Brain microvascular endothelial cell (primary cell): ENCODE measurements around the gene BTNL8.

Experiments
- DNase-seq: peaks from one replicate; pipeline ENCODE4 v3.0.0-alpha.2; 2020
- H3K27ac ChIP-seq: fragments of 250-450 bp; sonication (Bioruptor Pico); 2 replicates; pipeline ENCODE4 v1.5.1; 2020; ENCODE audit warnings: mild to moderate bottlenecking, moderate library complexity
- H3K27me3 ChIP-seq: fragments of 250-450 bp; sonication (Bioruptor Pico); replicated peaks from 2 replicates; pipeline ENCODE4 v1.5.1; 2020; ENCODE audit warnings: mild to moderate bottlenecking
- H3K36me3 ChIP-seq: fragments of 250-450 bp; sonication (Bioruptor Pico); replicated peaks from 2 replicates; pipeline ENCODE4 v1.5.1; 2020; ENCODE audit warnings: mild to moderate bottlenecking
- H3K4me3 ChIP-seq: 2 replicates; pipeline ENCODE4 v1.5.1; 2011; ENCODE audit warnings: low read depth, mild to moderate bottlenecking, control low read depth, low read length, moderate library complexity
- in situ Hi-C: cut with HindIII; loops from 2 replicates; pipeline ENCODE4 v1.10.0; 2017; ENCODE audit warnings: low sequenced_read_pairs, low pct_ligation_motif_present
- TF ChIP-seq, protein P1 (sequence below): IDR thresholded peaks from 2 replicates; pipeline ENCODE4 v1.5.1; 2011; ENCODE audit warnings: low read depth, mild to moderate bottlenecking, moderate library complexity, low read length, control low read depth, inconsistent platforms; ENCODE audit errors: missing control alignments

Gene BTNL8

DNA sequence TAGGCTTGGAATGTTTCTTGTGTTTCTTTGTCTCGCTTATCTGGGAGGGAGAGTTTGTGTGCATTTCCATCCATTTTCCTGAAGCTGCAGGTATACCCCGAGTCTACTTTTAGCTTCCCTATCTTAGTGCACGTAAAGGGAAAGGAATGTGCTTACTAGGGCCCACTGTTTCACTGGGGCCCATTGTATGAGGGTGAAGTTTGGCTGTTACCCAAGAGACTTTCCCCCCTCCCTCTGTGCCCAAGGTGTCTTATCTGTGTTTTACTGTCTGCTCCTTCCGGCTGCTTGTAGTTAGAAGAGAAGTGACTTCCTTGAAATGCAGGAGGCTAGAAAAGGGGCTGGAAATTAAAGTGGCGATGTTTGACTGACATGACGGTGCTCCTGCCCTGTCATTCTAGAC, 77.6 kb downstream of the BTNL8 start:
- TF ChIP-seq, protein P1, sequence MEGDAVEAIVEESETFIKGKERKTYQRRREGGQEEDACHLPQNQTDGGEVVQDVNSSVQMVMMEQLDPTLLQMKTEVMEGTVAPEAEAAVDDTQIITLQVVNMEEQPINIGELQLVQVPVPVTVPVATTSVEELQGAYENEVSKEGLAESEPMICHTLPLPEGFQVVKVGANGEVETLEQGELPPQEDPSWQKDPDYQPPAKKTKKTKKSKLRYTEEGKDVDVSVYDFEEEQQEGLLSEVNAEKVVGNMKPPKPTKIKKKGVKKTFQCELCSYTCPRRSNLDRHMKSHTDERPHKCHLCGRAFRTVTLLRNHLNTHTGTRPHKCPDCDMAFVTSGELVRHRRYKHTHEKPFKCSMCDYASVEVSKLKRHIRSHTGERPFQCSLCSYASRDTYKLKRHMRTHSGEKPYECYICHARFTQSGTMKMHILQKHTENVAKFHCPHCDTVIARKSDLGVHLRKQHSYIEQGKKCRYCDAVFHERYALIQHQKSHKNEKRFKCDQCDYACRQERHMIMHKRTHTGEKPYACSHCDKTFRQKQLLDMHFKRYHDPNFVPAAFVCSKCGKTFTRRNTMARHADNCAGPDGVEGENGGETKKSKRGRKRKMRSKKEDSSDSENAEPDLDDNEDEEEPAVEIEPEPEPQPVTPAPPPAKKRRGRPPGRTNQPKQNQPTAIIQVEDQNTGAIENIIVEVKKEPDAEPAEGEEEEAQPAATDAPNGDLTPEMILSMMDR = no peak

DNA sequence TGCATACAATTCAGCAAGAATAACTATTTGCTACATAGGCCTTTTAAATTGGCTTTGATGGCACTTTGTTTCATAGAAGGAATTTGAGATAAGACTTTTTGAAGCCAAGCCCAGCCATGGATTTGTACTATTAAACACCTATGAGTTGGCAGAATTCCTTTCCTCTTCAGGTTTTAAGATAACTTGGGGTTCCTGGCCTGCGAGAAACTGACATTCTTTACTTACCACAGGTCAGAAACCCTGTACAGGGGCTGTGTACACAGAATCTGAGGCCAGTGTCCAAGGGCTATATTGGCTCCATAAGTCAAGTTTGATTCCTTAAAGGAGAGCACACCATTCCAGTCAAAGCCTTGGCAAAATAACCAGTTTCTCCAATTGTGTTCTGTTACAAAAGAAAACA, 78.9 kb downstream of the BTNL8 start:
- Histone ChIP-seq H3K4me3 (no peak overlapping the region), H3K27me3 (no peaks in the 10 kb centered on the region), H3K27ac (no peak overlapping the region), H3K36me3 (no peaks in the 10 kb centered on the region)
- in situ Hi-C loops = no loop called here
- TF ChIP-seq, protein P1 = no peak
- no peak for DNase-seq

More for the DNA sequence above, 77.6 kb downstream of the BTNL8 start:
- H3K27me3 ChIP-seq = no peaks in the 10 kb centered on the region
- H3K27ac ChIP-seq = no peak overlapping the region
- DNase-seq = no peak
- H3K36me3 ChIP-seq = no peaks in the 10 kb centered on the region
- in situ Hi-C loops = no loop called here
- no peak overlapping the region for H3K4me3 ChIP-seq

DNA sequence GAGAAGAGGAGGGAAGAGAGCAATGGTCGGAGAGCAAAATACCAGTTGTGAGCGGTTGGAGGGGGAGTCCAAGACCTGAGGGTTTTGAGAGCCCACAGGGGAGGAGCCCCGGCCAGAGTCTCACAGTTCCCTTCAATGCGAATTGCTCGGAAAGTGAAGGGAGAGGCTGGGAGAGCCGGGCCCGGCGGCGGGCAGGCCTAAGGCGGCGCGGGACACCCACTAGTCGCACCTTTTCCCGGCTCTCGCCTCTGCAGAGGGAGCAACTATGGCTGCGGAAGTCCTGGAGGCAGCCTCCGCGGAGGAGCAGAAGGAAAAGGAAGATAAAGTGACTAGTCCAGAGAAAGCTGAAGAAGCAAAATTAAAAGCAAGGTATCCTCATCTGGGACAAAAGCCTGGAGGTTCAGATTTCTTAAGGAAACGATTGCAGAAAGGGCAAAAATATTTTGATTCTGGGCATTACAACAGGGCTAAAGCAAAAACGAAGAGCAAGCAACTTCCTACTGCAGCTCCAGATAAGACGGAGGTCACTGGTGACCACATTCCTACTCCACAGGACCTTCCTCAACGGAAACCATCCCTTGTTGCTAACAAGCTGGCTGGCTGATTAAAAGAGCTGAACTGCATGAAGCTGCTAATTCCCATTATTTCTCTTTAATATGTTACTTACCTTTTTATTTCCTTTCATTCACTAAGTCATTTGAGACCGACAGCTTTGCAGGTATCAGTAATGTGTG, 83.2 kb downstream of the BTNL8 start:
- no peak overlapping the region for H3K27ac ChIP-seq

DNA sequence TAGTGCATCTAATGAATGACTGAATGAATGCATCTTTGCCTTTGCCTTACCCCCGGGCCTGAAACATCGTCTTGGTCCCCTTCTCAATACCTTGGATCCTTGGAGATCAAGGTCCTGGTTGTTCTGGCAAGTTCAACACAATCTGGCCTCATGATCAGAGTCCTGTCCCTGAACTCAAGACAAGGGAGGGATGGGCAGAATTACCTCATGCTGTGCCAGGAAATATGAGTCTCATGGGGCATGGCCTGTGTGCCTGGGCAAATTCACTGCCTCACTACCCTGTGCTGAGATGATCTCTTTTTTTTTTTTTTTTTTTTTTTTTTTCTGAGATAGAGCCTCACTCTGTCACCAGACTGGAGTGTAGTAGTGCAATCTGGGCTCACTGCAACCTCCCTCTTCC, 89.1 kb downstream of the BTNL8 start:
- no peak overlapping the region for H3K27ac ChIP-seq
- H3K27me3 ChIP-seq = no peaks in the 10 kb centered on the region
- no peak for DNase-seq
- TF ChIP-seq, protein P1 = no peak
- H3K36me3 ChIP-seq = no peaks in the 10 kb centered on the region
- in situ Hi-C loops = no loop called here
- H3K4me3 ChIP-seq = no peak overlapping the region

More for the DNA sequence above, 83.2 kb downstream of the BTNL8 start:
- H3K4me3 ChIP-seq = no peak overlapping the region
- TF ChIP-seq, protein P1 = no peak
- in situ Hi-C loops = no loop called here
- DNase-seq = no peak
- H3K27me3 ChIP-seq = no peaks in the 10 kb centered on the region
- H3K36me3 ChIP-seq = no peaks in the 10 kb centered on the region

DNA sequence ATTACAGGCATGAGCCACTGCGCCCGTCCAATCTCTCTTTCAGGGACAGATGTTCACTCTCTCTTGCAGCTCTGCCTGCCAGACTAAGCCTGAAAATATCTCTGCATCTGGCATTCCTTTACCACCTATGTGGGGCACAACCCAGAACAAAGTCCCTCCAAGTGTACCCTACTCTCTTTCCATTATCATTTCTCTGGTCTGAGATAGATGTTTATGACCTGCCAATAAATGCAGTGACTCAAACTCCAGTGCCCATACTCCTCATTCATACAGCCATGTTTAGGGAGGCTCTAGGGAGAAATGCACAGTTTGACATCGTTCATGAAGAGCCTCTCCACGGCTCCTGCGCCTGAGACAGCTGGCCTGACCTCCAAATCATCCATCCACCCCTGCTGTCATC, 89.6 kb downstream of the BTNL8 start, which contains the start of gene BTNL3:
TSS of gene BTNL3 (plus strand) at position 255 of the 400 bp plus-strand sequence. CDS start 183 bp downstream, outside the sequence.
- Histone ChIP-seq H3K27ac (no peak within 1 kb of the TSS), H3K36me3 (no peaks in the 10 kb centered on the region), H3K27me3 (no peaks in the 10 kb centered on the region), H3K4me3 (no peak within 1 kb of the TSS)
- in situ Hi-C loops = no loop called here
- TF ChIP-seq, protein P1 = no peak
- no peak for DNase-seq
